Smooth muscle cell (in vitro differentiated cells): ENCODE results near the gene ENTPD5. TPM values are rescaled to one million over a fixed set of nuclear protein-coding genes. Genes with fewer than 3 reads are reported as not detected.

Source experiments
- DNase-seq: peaks from one replicate; lab custom pipeline; 2025; ENCODE audit not compliant: unreplicated experiment; lab: John Stamatoyannopoulos, UW
- H2AFZ ChIP-seq: fragments of 200-600 bp; sonication (generic); 2 replicates; pipeline ENCODE4 v1.6.0; 2016; ENCODE audit warnings: antibody characterized with exemption, low read depth, mild to moderate bottlenecking
- H3F3A ChIP-seq: fragments of 200-600 bp; sonication (generic); 2 replicates; pipeline ENCODE4 v1.6.0; 2017; ENCODE audit warnings: antibody characterized with exemption, low read depth
- H3K27ac ChIP-seq: fragments of 200-600 bp; sonication (generic); 2 replicates; pipeline ENCODE4 v1.5.1; 2016; ENCODE audit warnings: low read depth, mild to moderate bottlenecking
- H3K27me3 ChIP-seq: fragments of 200-600 bp; sonication (generic); 2 replicates; pipeline ENCODE4 v1.6.1; 2016; ENCODE audit warnings: low read depth, mild to moderate bottlenecking
- H3K36me3 ChIP-seq: fragments of 200-600 bp; sonication (generic); 2 replicates; pipeline ENCODE4 v1.5.1; 2016; ENCODE audit warnings: low read depth
- H3K4me1 ChIP-seq: fragments of 200-600 bp; sonication (generic); 2 replicates; pipeline ENCODE4 v1.5.1; 2016; ENCODE audit warnings: low read depth
- H3K4me2 ChIP-seq: fragments of 200-600 bp; sonication (generic); 2 replicates; pipeline ENCODE4 v1.6.0; 2016; ENCODE audit warnings: mild to moderate bottlenecking
- H3K4me3 ChIP-seq: fragments of 200-600 bp; sonication (generic); 2 replicates; pipeline ENCODE4 v1.5.1; 2016; ENCODE audit warnings: mild to moderate bottlenecking
- H3K79me2 ChIP-seq: fragments of 200-600 bp; sonication (generic); 2 replicates; pipeline ENCODE4 v1.6.0; 2016; ENCODE audit warnings: low read depth, mild to moderate bottlenecking
- H3K9ac ChIP-seq: fragments of 200-600 bp; sonication (generic); 2 replicates; pipeline ENCODE4 v1.6.0; 2016; ENCODE audit warnings: low read depth
- H3K9me3 ChIP-seq: fragments of 200-600 bp; sonication (generic); replicated peaks from 2 replicates; pipeline ENCODE4 v1.5.1; 2016; ENCODE audit warnings: low read depth
- H4K20me1 ChIP-seq: fragments of 200-600 bp; sonication (generic); 2 replicates; pipeline ENCODE4 v1.6.0; 2016; ENCODE audit warnings: low read depth
- WGBS: methylation state at CpG from one replicate; pipeline ENCODE4 v1.1.7; 2016; ENCODE audit warnings: low lambda C conversion rate; 5-methylcytosine and 5-hydroxymethylcytosine counted together
- polyA plus RNA-seq: library from polyadenylated mRNA; unstranded; fragments of >200 nt; fragmentation: Nextera tagmentation; extraction: Ambion mirVana; gene quantifications from 2 replicates; pipeline ENCODE4 v1.2.1, GENCODE V29; 2016
- small RNA-seq: library from RNA; depleted of rRNA; stranded (forward); fragments of <200 nt; gene quantifications from one replicate; pipeline ENCODE3, GENCODE V24; 2014
- total RNA-seq: library from RNA; depleted of rRNA; stranded (reverse); fragments of >200 nt; gene quantifications from 2 replicates; pipeline ENCODE4 v1.2.3, GENCODE V29; 2014
- TF ChIP-seq, protein P1 (sequence below): fragments of 200-600 bp; sonication (generic); IDR thresholded peaks from 2 replicates; pipeline ENCODE4 v1.5.1; 2017; ENCODE audit warnings: borderline replicate concordance, mild to moderate bottlenecking, antibody characterized with exemption; ENCODE audit not compliant: insufficient read depth, poor library complexity, severe bottlenecking

ENTPD5 gene
- total and polyA plus RNA-seq, 2 experiments from 2014 or later, result 9.1 to 9.8 TPM

DNA sequence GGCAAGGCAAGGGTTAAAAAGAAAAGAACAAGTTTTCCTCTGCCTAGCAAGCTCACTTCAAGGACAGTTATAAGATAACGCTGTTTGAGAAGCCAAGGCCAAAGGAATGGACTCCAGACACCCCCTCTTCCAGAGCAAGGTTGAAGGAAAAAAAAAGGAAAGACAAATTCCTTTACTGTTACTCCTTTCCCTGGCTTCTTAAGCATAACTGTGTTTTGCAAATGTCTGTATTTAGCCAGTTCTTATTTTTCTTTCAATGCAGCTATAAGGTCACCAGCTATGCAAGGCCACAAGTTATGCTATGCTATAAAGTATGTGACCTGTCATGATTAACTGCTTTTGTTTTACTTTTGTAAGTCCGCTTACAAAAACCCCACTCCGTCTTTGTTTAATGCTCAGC, 105.8 kb downstream of the ENTPD5 start:
- TF ChIP-seq, protein P1, sequence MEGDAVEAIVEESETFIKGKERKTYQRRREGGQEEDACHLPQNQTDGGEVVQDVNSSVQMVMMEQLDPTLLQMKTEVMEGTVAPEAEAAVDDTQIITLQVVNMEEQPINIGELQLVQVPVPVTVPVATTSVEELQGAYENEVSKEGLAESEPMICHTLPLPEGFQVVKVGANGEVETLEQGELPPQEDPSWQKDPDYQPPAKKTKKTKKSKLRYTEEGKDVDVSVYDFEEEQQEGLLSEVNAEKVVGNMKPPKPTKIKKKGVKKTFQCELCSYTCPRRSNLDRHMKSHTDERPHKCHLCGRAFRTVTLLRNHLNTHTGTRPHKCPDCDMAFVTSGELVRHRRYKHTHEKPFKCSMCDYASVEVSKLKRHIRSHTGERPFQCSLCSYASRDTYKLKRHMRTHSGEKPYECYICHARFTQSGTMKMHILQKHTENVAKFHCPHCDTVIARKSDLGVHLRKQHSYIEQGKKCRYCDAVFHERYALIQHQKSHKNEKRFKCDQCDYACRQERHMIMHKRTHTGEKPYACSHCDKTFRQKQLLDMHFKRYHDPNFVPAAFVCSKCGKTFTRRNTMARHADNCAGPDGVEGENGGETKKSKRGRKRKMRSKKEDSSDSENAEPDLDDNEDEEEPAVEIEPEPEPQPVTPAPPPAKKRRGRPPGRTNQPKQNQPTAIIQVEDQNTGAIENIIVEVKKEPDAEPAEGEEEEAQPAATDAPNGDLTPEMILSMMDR, result no peak
- Histone ChIP-seq H3K4me1 (no peaks in the 10 kb centered on the region), H3K27ac (no peak overlapping the region), H3K9me3 (no peaks in the 10 kb centered on the region), H3K27me3 (no peaks in the 10 kb centered on the region), H3F3A (no peaks in the 10 kb centered on the region), H3K9ac (no peak overlapping the region), H4K20me1 (peaks cover 56% of the 10 kb centered on the region), H3K79me2 (peaks cover 21% of the 10 kb centered on the region), H3K4me3 (no peak overlapping the region), H3K4me2 (no peak overlapping the region), H3K36me3 (peaks cover 18% of the 10 kb centered on the region), H2AFZ (no peak overlapping the region)
- DNase-seq, result no peak
- WGBS, result 86% methylated on average over 3 of the region's 3 CpGs

DNA sequence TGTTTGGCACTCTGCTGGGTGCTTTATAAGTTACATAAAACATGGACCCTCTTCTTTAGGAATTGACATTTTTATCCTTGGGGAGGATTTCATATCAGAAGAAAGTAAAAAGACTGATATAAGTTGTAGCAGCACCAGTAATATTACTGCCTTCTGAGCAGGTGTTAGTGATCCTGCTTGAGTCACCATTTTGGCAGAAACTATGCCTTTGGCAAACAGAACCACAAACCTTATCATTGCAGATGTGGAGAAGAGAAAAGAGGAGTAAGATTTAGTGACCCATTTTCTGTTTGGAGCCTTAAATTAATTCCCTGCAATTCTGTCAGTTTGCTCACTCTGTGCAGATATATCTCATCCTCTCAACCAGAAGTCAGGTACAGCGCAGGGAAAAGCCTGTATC, 109.4 kb downstream of the ENTPD5 start:
- WGBS, result 100% methylated on average over 1 of the region's 1 CpG
- H3K79me2 ChIP-seq, result peaks cover 16% of the 10 kb centered on the region

More for the DNA sequence above, 109.4 kb downstream of the ENTPD5 start:
- no peak overlapping the region for H3K4me3 ChIP-seq
- no peak overlapping the region for H3K27ac ChIP-seq
- no peak overlapping the region for H3K4me2 ChIP-seq
- peaks cover 35% of the 10 kb centered on the region for H3K36me3 ChIP-seq
- no peaks in the 10 kb centered on the region for H3F3A ChIP-seq
- TF ChIP-seq, protein P1, result no peak
- DNase-seq, result no peak
- no peaks in the 10 kb centered on the region for H3K27me3 ChIP-seq
- H3K9ac ChIP-seq, result no peak overlapping the region
- no peak overlapping the region for H2AFZ ChIP-seq
- H4K20me1 ChIP-seq, result peaks cover 21% of the 10 kb centered on the region
- H3K4me1 ChIP-seq, result no peaks in the 10 kb centered on the region
- H3K9me3 ChIP-seq, result no peaks in the 10 kb centered on the region

Small RNA genes within 50 kb of the gene (small RNA-seq; reads per million reads assigned to genes)
- not detected for gene AC005480.2

Other genes with a start within 250 kb of the ENTPD5 start
- gene PTGR2, start 167.5 kb downstream of the ENTPD5 start, total RNA-seq, result 3.7 and 4.7 TPM in 2 replicates
- 2.9 and 4.0 TPM in 2 replicates for gene PTGR2, start 167.5 kb downstream of the ENTPD5 start, polyA plus RNA-seq
- 67.3 and 67.4 TPM in 2 replicates for gene ZNF410, start 132.4 kb downstream of the ENTPD5 start, total RNA-seq
- gene ZNF410, start 132.4 kb downstream of the ENTPD5 start, polyA plus RNA-seq, result 45.1 and 46.9 TPM in 2 replicates
- gene FAM161B, start 69.2 kb downstream of the ENTPD5 start, total RNA-seq, result 2.7 and 4.7 TPM in 2 replicates
- 3.9 and 6.3 TPM in 2 replicates for gene FAM161B, start 69.2 kb downstream of the ENTPD5 start, polyA plus RNA-seq
- gene COQ6, start 69.0 kb downstream of the ENTPD5 start, total RNA-seq, result 9.6 and 16.8 TPM in 2 replicates
- 18.2 and 22.3 TPM in 2 replicates for gene COQ6, start 69.0 kb downstream of the ENTPD5 start, polyA plus RNA-seq
- 6.4 and 20.6 TPM in 2 replicates for gene BBOF1, start 61 bp upstream of the ENTPD5 start, total RNA-seq
- 3.7 and 6.5 TPM in 2 replicates for gene BBOF1, start 61 bp upstream of the ENTPD5 start, polyA plus RNA-seq
- 16.1 and 22.3 TPM in 2 replicates for gene ALDH6A1, start 65.2 kb upstream of the ENTPD5 start, total RNA-seq
- 18.2 and 18.9 TPM in 2 replicates for gene ALDH6A1, start 65.2 kb upstream of the ENTPD5 start, polyA plus RNA-seq
- gene LIN52, start 65.7 kb upstream of the ENTPD5 start, total RNA-seq, result 17.4 and 17.8 TPM in 2 replicates
- 13.8 and 16.1 TPM in 2 replicates for gene LIN52, start 65.7 kb upstream of the ENTPD5 start, polyA plus RNA-seq
- gene VSX2, start 220.2 kb upstream of the ENTPD5 start, total RNA-seq, result not detected in 2 replicates
- not detected in 2 replicates for gene VSX2, start 220.2 kb upstream of the ENTPD5 start, polyA plus RNA-seq